Mesendoderm (in vitro differentiated cells): Measurements from ENCODE around the gene ARHGAP18.

Source experiments
- DNase-seq: peaks from one replicate; pipeline ENCODE4 v3.0.0; 2013
- H2AK5ac ChIP-seq: 2 replicates; pipeline ENCODE4 v1.6.1; 2013; ENCODE audit warnings: low read length, inconsistent platforms
- H2BK120ac ChIP-seq: 2 replicates; pipeline ENCODE4 v1.6.1; 2013; ENCODE audit warnings: low read depth, mild to moderate bottlenecking, low read length, moderate library complexity, mixed read lengths
- H2BK15ac ChIP-seq: replicated peaks from 2 replicates; pipeline ENCODE4 v1.6.1; 2013; ENCODE audit warnings: low read depth, mild to moderate bottlenecking, moderate library complexity
- H2BK5ac ChIP-seq: 2 replicates; pipeline ENCODE4 v1.6.1; 2013; ENCODE audit warnings: low read length, inconsistent platforms
- H3K18ac ChIP-seq: 2 replicates; pipeline ENCODE4 v1.6.1; 2013; ENCODE audit warnings: mild to moderate bottlenecking, low read length, mixed read lengths
- H3K23ac ChIP-seq: one replicate; pipeline ENCODE4 v1.6.1; 2013; ENCODE audit warnings: low read length
- H3K27ac ChIP-seq: 2 replicates; pipeline ENCODE4 v1.5.1; 2013; ENCODE audit warnings: low read depth, mild to moderate bottlenecking, inconsistent platforms, low read length, moderate library complexity
- H3K27me3 ChIP-seq: 2 replicates; pipeline ENCODE4 v1.6.1; 2013; ENCODE audit warnings: low read length, control low read depth, mild to moderate bottlenecking, inconsistent platforms; ENCODE audit not compliant: insufficient read depth, poor library complexity
- H3K36me3 ChIP-seq: 2 replicates; pipeline ENCODE4 v1.6.1; 2013; ENCODE audit warnings: low read length, inconsistent platforms; ENCODE audit not compliant: control insufficient read depth, insufficient read depth
- H3K4ac ChIP-seq: one replicate; pipeline ENCODE4 v1.6.1; 2013; ENCODE audit warnings: low read depth, mild to moderate bottlenecking, low read length, moderate library complexity
- H3K4me1 ChIP-seq: 2 replicates; pipeline ENCODE4 v1.6.1; 2013; ENCODE audit warnings: low read depth, low read length, inconsistent platforms; ENCODE audit not compliant: control insufficient read depth
- H3K4me2 ChIP-seq: 2 replicates; pipeline ENCODE4 v1.6.1; 2013; ENCODE audit warnings: low read length
- H3K4me3 ChIP-seq: 2 replicates; pipeline ENCODE4 v1.5.1; 2013; ENCODE audit warnings: mild to moderate bottlenecking, low read length
- H3K56ac ChIP-seq: one replicate; pipeline ENCODE4 v1.6.1; 2013; ENCODE audit warnings: low read length
- H3K79me1 ChIP-seq: 2 replicates; pipeline ENCODE4 v1.6.1; 2013; ENCODE audit warnings: low read length, inconsistent platforms
- H3K79me2 ChIP-seq: 2 replicates; pipeline ENCODE4 v1.6.1; 2013; ENCODE audit warnings: mild to moderate bottlenecking, low read length; ENCODE audit not compliant: control insufficient read depth, insufficient read depth
- H3K9ac ChIP-seq: 2 replicates; pipeline ENCODE4 v1.6.1; 2013; ENCODE audit warnings: low read length, inconsistent platforms
- H4K5ac ChIP-seq: one replicate; pipeline ENCODE4 v1.6.1; 2013; ENCODE audit warnings: low read length
- H4K8ac ChIP-seq: one replicate; pipeline ENCODE4 v1.6.1; 2013; ENCODE audit warnings: low read depth, mild to moderate bottlenecking, control low read depth, low read length, moderate library complexity
- WGBS: extraction: QIAGEN DNeasy Blood & Tissue Kit; methylation state at CpG from one replicate; pipeline ENCODE4 v1.1.7; 2013; ENCODE audit warnings: low lambda C conversion rate, missing lambda C conversion rate; ENCODE audit not compliant: insufficient coverage; ENCODE audit errors: extremely low coverage; 5-methylcytosine and 5-hydroxymethylcytosine counted together

The ARHGAP18 gene

DNA sequence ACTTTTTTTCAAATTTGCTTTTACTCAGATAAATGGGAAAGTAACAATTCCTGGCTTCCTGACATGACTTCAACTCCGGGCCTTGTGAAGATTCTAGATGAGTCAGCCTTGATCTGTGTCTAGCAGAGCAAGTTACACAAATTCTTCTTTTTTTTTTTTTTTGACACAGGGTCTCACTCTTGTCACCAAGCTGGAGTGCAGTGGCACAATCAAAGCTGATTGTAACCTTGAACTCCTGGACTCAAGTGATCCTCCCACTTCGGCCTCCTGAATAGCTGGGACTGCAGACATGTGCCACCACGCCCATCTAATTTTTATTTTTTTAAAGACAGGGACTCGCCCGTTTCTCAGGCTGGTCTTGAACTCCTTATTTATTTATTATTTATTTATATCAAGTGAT is 7.3 kb upstream of the ARHGAP18 start:
- Histone ChIP-seq H2BK120ac (no peak overlapping the region), H3K9ac (no peak overlapping the region), H3K4me2 (no peak overlapping the region), H2AK5ac (no peak overlapping the region), H3K36me3 (no peaks in the 10 kb centered on the region), H4K8ac (no peak overlapping the region), H3K4ac (no peak overlapping the region), H3K4me1 (no peaks in the 10 kb centered on the region), H3K27ac (no peak overlapping the region), H4K5ac (no peak overlapping the region), H3K79me1 (no peaks in the 10 kb centered on the region), H3K4me3 (no peak overlapping the region), H3K56ac (no peak overlapping the region), H2BK5ac (no peak overlapping the region), H3K23ac (no peak overlapping the region), H2BK15ac (no peak overlapping the region), H3K79me2 (no peaks in the 10 kb centered on the region), H3K18ac (no peak overlapping the region), H3K27me3 (no peaks in the 10 kb centered on the region)
- no peak for DNase-seq
- WGBS = no CpG with 5 or more reads among the region's 5 CpGs

DNA sequence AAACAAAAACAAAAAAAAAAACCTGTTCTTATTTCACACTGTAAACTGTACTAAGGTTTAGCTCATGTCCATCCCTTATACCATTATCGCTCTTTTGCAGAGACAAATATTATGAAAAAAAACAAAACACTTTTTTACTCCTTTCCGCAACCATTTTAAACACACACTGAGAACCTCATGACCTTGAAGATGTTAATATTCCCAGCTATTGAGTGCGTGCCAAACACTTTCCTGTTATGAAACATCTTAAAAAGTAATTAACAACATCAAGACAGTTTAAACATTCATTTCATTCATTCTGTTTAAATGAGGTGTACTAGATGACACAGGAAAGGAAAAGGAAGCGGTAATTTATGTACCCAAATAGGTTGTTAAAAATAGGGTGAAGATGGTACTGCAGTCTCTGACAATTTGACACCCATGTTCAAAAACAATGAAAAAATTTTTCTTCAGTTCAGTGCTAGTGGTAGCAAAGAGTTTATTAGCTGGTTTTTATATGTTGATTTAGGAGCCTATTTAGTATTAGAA is 3.9 kb upstream of the ARHGAP18 start:
- no peak overlapping the region for H3K56ac ChIP-seq
- H2BK120ac ChIP-seq = no peak overlapping the region
- H2BK5ac ChIP-seq = no peak overlapping the region
- H3K4me2 ChIP-seq = no peak overlapping the region
- no peak for DNase-seq
- H3K79me1 ChIP-seq = no peaks in the 10 kb centered on the region
- no peak overlapping the region for H3K27ac ChIP-seq
- no peak overlapping the region for H4K5ac ChIP-seq
- H3K4me3 ChIP-seq = no peak overlapping the region
- H2BK15ac ChIP-seq = no peak overlapping the region
- no peak overlapping the region for H3K23ac ChIP-seq
- H3K36me3 ChIP-seq = no peaks in the 10 kb centered on the region
- no peak overlapping the region for H3K18ac ChIP-seq
- WGBS = 100% methylated on average over 2 of the region's 4 CpGs
- H3K79me2 ChIP-seq = no peaks in the 10 kb centered on the region
- no peak overlapping the region for H3K9ac ChIP-seq
- no peak overlapping the region for H3K4ac ChIP-seq
- no peaks in the 10 kb centered on the region for H3K27me3 ChIP-seq
- no peaks in the 10 kb centered on the region for H3K4me1 ChIP-seq
- H2AK5ac ChIP-seq = no peak overlapping the region
- H4K8ac ChIP-seq = no peak overlapping the region

DNA sequence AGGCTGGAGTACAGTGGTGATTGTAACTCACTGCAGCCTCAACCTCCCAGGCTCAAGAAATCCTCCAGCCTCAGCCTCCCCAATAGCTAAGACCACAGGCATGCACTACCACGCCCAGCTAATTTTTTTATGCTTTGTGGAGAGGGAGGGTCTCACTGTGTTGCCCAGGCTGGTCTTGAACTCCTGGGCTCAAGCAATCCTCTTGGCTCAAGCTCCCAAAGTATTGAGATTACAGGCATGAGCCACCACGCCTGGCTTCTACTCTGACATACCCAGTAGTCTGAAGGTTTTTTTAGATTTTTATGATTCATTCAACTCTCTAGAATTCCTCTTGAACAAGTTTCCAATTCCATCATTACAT is 1.3 kb upstream of the ARHGAP18 start:
- no peak overlapping the region for H2BK5ac ChIP-seq
- H3K4ac ChIP-seq = no peak overlapping the region
- H3K27me3 ChIP-seq = no peaks in the 10 kb centered on the region
- H3K36me3 ChIP-seq = no peaks in the 10 kb centered on the region
- H3K4me1 ChIP-seq = no peaks in the 10 kb centered on the region
- no peak overlapping the region for H4K8ac ChIP-seq
- no peak overlapping the region for H2BK15ac ChIP-seq
- H3K23ac ChIP-seq = no peak overlapping the region
- WGBS = no CpG with 5 or more reads among the region's 2 CpGs
- no peak overlapping the region for H4K5ac ChIP-seq
- no peak overlapping the region for H3K4me2 ChIP-seq
- H3K9ac ChIP-seq = no peak overlapping the region
- H3K79me2 ChIP-seq = no peaks in the 10 kb centered on the region
- DNase-seq = no peak
- H3K4me3 ChIP-seq = no peak overlapping the region
- no peak overlapping the region for H3K56ac ChIP-seq
- no peak overlapping the region for H2BK120ac ChIP-seq
- H3K27ac ChIP-seq = no peak overlapping the region
- H3K79me1 ChIP-seq = no peaks in the 10 kb centered on the region
- no peak overlapping the region for H2AK5ac ChIP-seq
- H3K18ac ChIP-seq = no peak overlapping the region

DNA sequence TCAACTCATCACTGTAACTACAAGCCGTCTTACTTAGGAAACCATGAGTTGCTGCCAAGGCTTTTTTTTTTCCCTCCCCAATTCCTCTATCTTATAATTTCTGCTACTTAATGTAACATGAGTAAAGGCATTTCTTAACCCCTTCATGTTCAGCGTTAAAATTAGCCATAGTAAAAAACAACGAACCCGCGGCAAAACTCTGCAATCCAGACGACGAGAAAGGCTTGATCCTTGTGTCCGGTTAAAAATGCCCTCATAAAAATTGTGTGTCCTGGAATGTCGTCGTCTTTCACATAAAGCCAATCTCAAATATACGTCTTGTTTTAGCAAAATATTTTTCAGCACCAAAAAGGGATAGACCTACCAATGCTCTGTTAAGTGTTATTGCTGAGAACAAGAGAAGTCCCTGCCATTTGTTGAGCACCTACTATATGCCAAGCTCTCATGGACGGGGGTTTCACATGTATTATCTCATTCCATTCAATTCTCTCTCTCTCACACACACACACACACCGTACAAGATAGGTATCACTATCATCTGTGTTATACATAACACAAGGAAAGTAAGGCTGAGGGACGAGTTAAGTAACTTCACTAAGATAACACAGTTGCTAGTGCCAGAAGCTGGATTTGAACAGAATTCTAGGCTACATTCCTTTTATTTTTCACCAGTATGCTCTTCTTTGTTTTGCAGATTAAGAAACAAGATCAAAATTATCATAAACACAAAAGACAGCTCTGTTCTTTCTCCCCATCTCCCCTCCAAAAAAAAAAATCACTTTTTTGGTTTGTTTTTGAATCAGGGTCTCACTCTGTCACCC is 683 bp upstream of the ARHGAP18 start:
- Histone ChIP-seq H3K27me3 (no peaks in the 10 kb centered on the region), H2BK15ac (no peak overlapping the region), H3K4me1 (no peaks in the 10 kb centered on the region), H4K8ac (no peak overlapping the region), H3K18ac (peak overlapping the region; percentile 34), H3K79me2 (no peaks in the 10 kb centered on the region), H2BK120ac (no peak overlapping the region), H3K23ac (no peak overlapping the region), H2BK5ac (no peak overlapping the region), H3K4ac (no peak overlapping the region), H3K36me3 (no peaks in the 10 kb centered on the region), H2AK5ac (no peak overlapping the region), H3K4me2 (peak overlapping the region; percentile 31), H3K9ac (peak overlapping the region; percentile 45), H3K79me1 (no peaks in the 10 kb centered on the region), H4K5ac (no peak overlapping the region), H3K4me3 (peak overlapping the region; percentile 7), H3K56ac (peak overlapping the region; percentile 44), H3K27ac (no peak overlapping the region)
- DNase-seq = no peak
- WGBS = no CpG with 5 or more reads among the region's 14 CpGs

DNA sequence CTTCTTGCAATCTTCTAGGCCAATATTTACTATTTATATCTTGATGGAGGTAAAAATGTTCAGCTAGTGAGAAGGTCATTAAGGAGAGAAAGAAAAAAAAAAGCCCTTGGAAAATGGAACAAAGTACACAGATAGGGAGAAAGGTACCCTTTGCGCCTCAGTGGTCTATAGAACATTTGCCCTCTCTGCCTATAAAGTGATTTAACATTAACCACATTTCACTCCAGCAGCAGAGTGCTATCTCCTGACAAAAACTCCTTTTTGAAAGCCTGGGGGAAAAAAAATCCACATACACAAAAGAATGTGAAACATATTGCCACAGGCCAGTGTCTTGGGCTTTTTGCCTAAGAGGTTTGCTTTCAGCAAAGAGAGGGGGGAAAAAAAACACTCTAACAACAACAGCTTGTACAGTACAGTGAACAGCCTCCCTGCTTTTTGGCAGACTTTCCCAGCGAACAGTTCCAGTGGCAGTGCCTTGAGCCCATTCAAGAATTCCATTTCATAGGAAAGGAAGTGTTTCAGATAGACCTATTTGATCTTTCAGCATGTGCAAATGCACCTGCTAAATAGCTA is 695 bp downstream of the ARHGAP18 start:
- Histone ChIP-seq H3K4me2 (peak overlapping the region; percentile 13), H4K8ac (no peak overlapping the region), H2BK5ac (no peak overlapping the region), H4K5ac (no peak overlapping the region), H3K79me1 (no peaks in the 10 kb centered on the region), H3K56ac (no peak overlapping the region), H3K4me3 (no peak overlapping the region), H3K9ac (no peak overlapping the region), H3K4me1 (no peaks in the 10 kb centered on the region), H3K36me3 (no peaks in the 10 kb centered on the region), H3K23ac (no peak overlapping the region), H3K79me2 (no peaks in the 10 kb centered on the region), H3K4ac (no peak overlapping the region), H2BK15ac (no peak overlapping the region), H3K18ac (no peak overlapping the region), H2BK120ac (no peak overlapping the region), H3K27me3 (no peaks in the 10 kb centered on the region), H3K27ac (no peak overlapping the region), H2AK5ac (no peak overlapping the region)
- WGBS = no CpG with 5 or more reads among the region's 2 CpGs
- no peak for DNase-seq
